Activated T-helper 2 cell treated with anti-CD3 and anti-CD28 coated beads, Interferon-gamma antibody, Interleukin-2, Interleukin-4, amounts not matched to agents 10 μg/mL and 5 μg/mL and 100 μg/mL, durations not matched to agents 14 hours and 24 hours and 36 hours (primary cell): Measurements from ENCODE around the gene MYOC. TPM values are rescaled to one million over a fixed set of nuclear protein-coding genes. Genes with fewer than 3 reads are reported as not detected.
"Not testable (repeated sequence)": the region's sequence is repeated elsewhere in the genome, so short reads cannot be mapped to it uniquely, and the experiment has no call there.

Source experiments
- DNase-seq: peaks from one replicate; pipeline ENCODE4 v3.0.0; 2021; ENCODE audit warnings: low spot score
- H3K27ac Mint-ChIP-seq: one replicate; pipeline ENCODE4 v1.8.0; 2021; ENCODE audit warnings: mixed read lengths
- H3K27me3 Mint-ChIP-seq: one replicate; pipeline ENCODE4 v1.8.0; 2021; ENCODE audit warnings: low read depth, mixed read lengths
- H3K36me3 Mint-ChIP-seq: one replicate; pipeline ENCODE4 v1.8.0; 2021; ENCODE audit warnings: low read depth, mixed read lengths
- H3K4me1 Mint-ChIP-seq: one replicate; pipeline ENCODE4 v1.8.0; 2021; ENCODE audit warnings: low read depth, mixed read lengths
- H3K4me3 Mint-ChIP-seq: one replicate; pipeline ENCODE4 v1.8.0; 2021; ENCODE audit warnings: low read depth, mild to moderate bottlenecking, moderate library complexity, mixed read lengths
- H3K9me3 Mint-ChIP-seq: one replicate; pipeline ENCODE4 v1.8.0; 2021; ENCODE audit warnings: mixed read lengths
- intact Hi-C: fragments of 100-400 bp; cut with micrococcal nuclease; formaldehyde crosslinking; loops from one replicate; pipeline ENCODE4 v1.15.1; 2023
- total RNA-seq: library from RNA; stranded (reverse); gene quantifications from 2 replicates; pipeline ENCODE4 v1.2.3, GENCODE V29; 2022

Gene MYOC
- total RNA-seq, 1 donor from 2014 or later: not detected

- H3K4me3 Mint-ChIP-seq, intact Hi-C loops, H3K9me3 Mint-ChIP-seq, H3K27me3 Mint-ChIP-seq, H3K4me1 Mint-ChIP-seq, H3K36me3 Mint-ChIP-seq, DNase-seq, H3K27ac Mint-ChIP-seq: not testable (repeated sequence)
Observed at GRCh38 chr1:171615122-171615906, 37.2 kb downstream of the MYOC start.

GRCh38 chr1:171613282-171613681 is 39.2 kb downstream of the MYOC start:
- Mint-ChIP-seq H3K27ac (no peak overlapping the region), H3K27me3 (peaks cover 8% of the 10 kb centered on the region), H3K4me3 (no peak overlapping the region), H3K36me3 (no peaks in the 10 kb centered on the region), H3K4me1 (no peaks in the 10 kb centered on the region), H3K9me3 (no peaks in the 10 kb centered on the region)
- intact Hi-C loops: no loop called here
- no peak for DNase-seq

GRCh38 chr1:171611306-171611705 is 41.2 kb downstream of the MYOC start:
- intact Hi-C loops: no loop called here
- no peak overlapping the region for H3K4me3 Mint-ChIP-seq
- H3K4me1 Mint-ChIP-seq: no peaks in the 10 kb centered on the region
- no peaks in the 10 kb centered on the region for H3K27me3 Mint-ChIP-seq
- no peak for DNase-seq
- H3K9me3 Mint-ChIP-seq: no peaks in the 10 kb centered on the region
- no peaks in the 10 kb centered on the region for H3K36me3 Mint-ChIP-seq
- H3K27ac Mint-ChIP-seq: no peak overlapping the region

GRCh38 chr1:171610385-171610784 is 42.1 kb downstream of the MYOC start:
- Mint-ChIP-seq H3K36me3 (no peaks in the 10 kb centered on the region), H3K4me1 (no peaks in the 10 kb centered on the region), H3K4me3 (no peak overlapping the region), H3K27ac (no peak overlapping the region), H3K9me3 (no peaks in the 10 kb centered on the region), H3K27me3 (no peaks in the 10 kb centered on the region)
- DNase-seq: no peak
- intact Hi-C loops: no loop called here

GRCh38 chr1:171606402-171606941 is 46.0 kb downstream of the MYOC start:
- H3K9me3 Mint-ChIP-seq: no peaks in the 10 kb centered on the region
- no peaks in the 10 kb centered on the region for H3K4me1 Mint-ChIP-seq
- no peaks in the 10 kb centered on the region for H3K27me3 Mint-ChIP-seq
- intact Hi-C loops: no loop called here
- H3K4me3 Mint-ChIP-seq: no peak overlapping the region
- no peak for DNase-seq
- H3K27ac Mint-ChIP-seq: no peak overlapping the region
- no peaks in the 10 kb centered on the region for H3K36me3 Mint-ChIP-seq

GRCh38 chr1:171603042-171603441 is 49.4 kb downstream of the MYOC start:
- H3K27ac Mint-ChIP-seq, DNase-seq, intact Hi-C loops, H3K4me1 Mint-ChIP-seq, H3K9me3 Mint-ChIP-seq, H3K36me3 Mint-ChIP-seq, H3K4me3 Mint-ChIP-seq, H3K27me3 Mint-ChIP-seq: not testable (repeated sequence)

- intact Hi-C loops: no loop called here
- Mint-ChIP-seq H3K36me3 (peaks cover 8% of the 10 kb centered on the region), H3K9me3 (no peaks in the 10 kb centered on the region), H3K27ac (no peak overlapping the region), H3K4me1 (no peaks in the 10 kb centered on the region), H3K27me3 (no peaks in the 10 kb centered on the region), H3K4me3 (no peak overlapping the region)
- no peak for DNase-seq
Observed at GRCh38 chr1:171600862-171601261, 51.6 kb downstream of the MYOC start.

GRCh38 chr1:171600310-171600709 is 52.2 kb downstream of the MYOC start:
- H3K4me1 Mint-ChIP-seq, H3K27ac Mint-ChIP-seq, DNase-seq, intact Hi-C loops, H3K4me3 Mint-ChIP-seq, H3K9me3 Mint-ChIP-seq, H3K36me3 Mint-ChIP-seq, H3K27me3 Mint-ChIP-seq: not testable (repeated sequence)

- intact Hi-C loops: no loop called here
- Mint-ChIP-seq H3K9me3 (no peaks in the 10 kb centered on the region), H3K4me1 (no peaks in the 10 kb centered on the region), H3K27me3 (no peaks in the 10 kb centered on the region), H3K36me3 (peaks cover 19% of the 10 kb centered on the region), H3K27ac (no peak overlapping the region), H3K4me3 (no peak overlapping the region)
- DNase-seq: no peak
Observed at GRCh38 chr1:171597203-171597602, 55.3 kb downstream of the MYOC start.

- Mint-ChIP-seq H3K4me1 (no peaks in the 10 kb centered on the region), H3K27ac (no peak overlapping the region), H3K4me3 (no peak overlapping the region), H3K36me3 (peaks cover 23% of the 10 kb centered on the region), H3K9me3 (no peaks in the 10 kb centered on the region), H3K27me3 (no peaks in the 10 kb centered on the region)
- intact Hi-C loops: no loop called here
- DNase-seq: no peak
Observed at GRCh38 chr1:171596705-171597104, 55.8 kb downstream of the MYOC start.

- Mint-ChIP-seq H3K27me3 (no peaks in the 10 kb centered on the region), H3K4me1 (no peaks in the 10 kb centered on the region), H3K36me3 (peaks cover 29% of the 10 kb centered on the region), H3K4me3 (no peak overlapping the region), H3K27ac (no peak overlapping the region), H3K9me3 (no peaks in the 10 kb centered on the region)
- intact Hi-C loops: no loop called here
- DNase-seq: no peak
Observed at GRCh38 chr1:171596119-171596518, 56.4 kb downstream of the MYOC start.

GRCh38 chr1:171595324-171595723 is 57.2 kb downstream of the MYOC start:
- no peak for DNase-seq
- Mint-ChIP-seq H3K36me3 (peaks cover 37% of the 10 kb centered on the region), H3K4me1 (no peaks in the 10 kb centered on the region), H3K4me3 (no peak overlapping the region), H3K27me3 (no peaks in the 10 kb centered on the region), H3K9me3 (no peaks in the 10 kb centered on the region), H3K27ac (no peak overlapping the region)
- intact Hi-C loops: no loop called here

GRCh38 chr1:171590022-171590421 is 62.5 kb downstream of the MYOC start:
- Mint-ChIP-seq H3K27ac (peak overlapping the region; percentile 47), H3K36me3 (peaks cover 65% of the 10 kb centered on the region), H3K4me3 (no peak overlapping the region), H3K27me3 (no peaks in the 10 kb centered on the region), H3K9me3 (no peaks in the 10 kb centered on the region), H3K4me1 (peaks cover 11% of the 10 kb centered on the region)
- DNase-seq: no peak
- intact Hi-C loops: no loop called here
